AG04449 (cell line): ENCODE measurements around the gene CNTN6.

Experiments used
- CTCF ChIA-PET: fragments of 350-600 bp; formaldehyde crosslinking; extraction: SDS; loops from one replicate; lab custom pipeline; 2021; ENCODE audit warnings: antibody characterized with exemption; lab: Yijun Ruan, JAX
- POLR2A ChIA-PET: fragments of 400-600, 350-600 bp; formaldehyde crosslinking; extraction: SDS; loops from one replicate; lab custom pipeline; 2020; ENCODE audit warnings: antibody characterized with exemption, inconsistent platforms; lab: Yijun Ruan, JAX
- DNase-seq: peaks from one replicate; pipeline ENCODE4 v3.0.0-alpha.2; 2010; ENCODE audit warnings: low read depth, low spot score
- H3K4me3 ChIP-seq: 2 replicates; pipeline ENCODE4 v1.5.1; 2011; ENCODE audit warnings: low read depth, mild to moderate bottlenecking, control low read depth, low read length
- TF ChIP-seq, protein P1 (sequence below): IDR thresholded peaks from one replicate; pipeline ENCODE4 v1.5.1; 2011; ENCODE audit warnings: mild to moderate bottlenecking, moderate library complexity, low read length, control low read depth, inconsistent platforms; ENCODE audit not compliant: insufficient read depth; ENCODE audit errors: missing control alignments

The CNTN6 gene

GRCh38 chr3:1262246-1262645, 169.4 kb downstream of the CNTN6 start:
- ChIA-PET CTCF (no interaction called here), POLR2A (no interaction called here)
- no peak for DNase-seq
- H3K4me3 ChIP-seq: no peak overlapping the region
- TF ChIP-seq, protein P1, sequence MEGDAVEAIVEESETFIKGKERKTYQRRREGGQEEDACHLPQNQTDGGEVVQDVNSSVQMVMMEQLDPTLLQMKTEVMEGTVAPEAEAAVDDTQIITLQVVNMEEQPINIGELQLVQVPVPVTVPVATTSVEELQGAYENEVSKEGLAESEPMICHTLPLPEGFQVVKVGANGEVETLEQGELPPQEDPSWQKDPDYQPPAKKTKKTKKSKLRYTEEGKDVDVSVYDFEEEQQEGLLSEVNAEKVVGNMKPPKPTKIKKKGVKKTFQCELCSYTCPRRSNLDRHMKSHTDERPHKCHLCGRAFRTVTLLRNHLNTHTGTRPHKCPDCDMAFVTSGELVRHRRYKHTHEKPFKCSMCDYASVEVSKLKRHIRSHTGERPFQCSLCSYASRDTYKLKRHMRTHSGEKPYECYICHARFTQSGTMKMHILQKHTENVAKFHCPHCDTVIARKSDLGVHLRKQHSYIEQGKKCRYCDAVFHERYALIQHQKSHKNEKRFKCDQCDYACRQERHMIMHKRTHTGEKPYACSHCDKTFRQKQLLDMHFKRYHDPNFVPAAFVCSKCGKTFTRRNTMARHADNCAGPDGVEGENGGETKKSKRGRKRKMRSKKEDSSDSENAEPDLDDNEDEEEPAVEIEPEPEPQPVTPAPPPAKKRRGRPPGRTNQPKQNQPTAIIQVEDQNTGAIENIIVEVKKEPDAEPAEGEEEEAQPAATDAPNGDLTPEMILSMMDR: no peak

DNA sequence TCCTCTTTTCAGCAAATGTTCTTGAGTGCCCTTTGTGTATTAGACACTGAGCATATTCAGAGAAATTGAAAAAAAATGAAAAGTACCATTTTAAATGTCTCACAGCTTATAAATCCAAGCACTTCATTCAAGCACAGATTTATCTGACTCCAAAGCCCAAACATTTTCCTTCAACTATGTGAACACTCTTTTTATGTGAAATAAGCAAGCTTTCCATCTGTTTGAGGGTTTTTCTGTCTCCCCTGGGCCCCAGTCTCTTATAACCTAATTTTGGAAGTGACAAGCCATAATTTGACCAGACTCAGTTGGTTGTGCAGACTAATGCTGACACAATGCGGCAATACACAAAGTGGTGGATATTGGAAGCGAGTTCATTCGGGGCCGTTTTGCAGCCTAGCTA, 170.3 kb downstream of the CNTN6 start:
- H3K4me3 ChIP-seq: no peak overlapping the region
- POLR2A ChIA-PET: no interaction called here
- CTCF ChIA-PET: no interaction called here
- no peak for DNase-seq
- TF ChIP-seq, protein P1: no peak

DNA sequence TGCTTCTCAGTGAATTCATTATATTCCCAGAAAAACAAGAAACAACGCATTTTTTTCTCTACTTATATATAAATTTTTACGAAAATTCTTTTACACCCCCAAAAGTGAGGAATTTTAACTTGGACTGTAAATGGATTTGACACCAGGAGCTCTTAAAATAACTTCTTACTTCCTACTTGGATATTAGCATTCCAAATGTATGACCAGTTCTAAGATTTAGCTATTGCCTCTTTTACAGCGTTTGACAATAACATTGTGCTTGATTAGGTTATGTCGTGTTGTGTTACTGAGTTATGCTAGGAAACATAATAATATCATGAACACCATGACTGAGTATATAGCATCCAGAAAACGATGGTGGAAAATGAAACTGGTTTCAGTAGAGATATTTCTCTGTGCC, 177.0 kb downstream of the CNTN6 start:
- no peak overlapping the region for H3K4me3 ChIP-seq
- ChIA-PET CTCF (no interaction called here), POLR2A (no interaction called here)
- DNase-seq: no peak
- TF ChIP-seq, protein P1: no peak

DNA sequence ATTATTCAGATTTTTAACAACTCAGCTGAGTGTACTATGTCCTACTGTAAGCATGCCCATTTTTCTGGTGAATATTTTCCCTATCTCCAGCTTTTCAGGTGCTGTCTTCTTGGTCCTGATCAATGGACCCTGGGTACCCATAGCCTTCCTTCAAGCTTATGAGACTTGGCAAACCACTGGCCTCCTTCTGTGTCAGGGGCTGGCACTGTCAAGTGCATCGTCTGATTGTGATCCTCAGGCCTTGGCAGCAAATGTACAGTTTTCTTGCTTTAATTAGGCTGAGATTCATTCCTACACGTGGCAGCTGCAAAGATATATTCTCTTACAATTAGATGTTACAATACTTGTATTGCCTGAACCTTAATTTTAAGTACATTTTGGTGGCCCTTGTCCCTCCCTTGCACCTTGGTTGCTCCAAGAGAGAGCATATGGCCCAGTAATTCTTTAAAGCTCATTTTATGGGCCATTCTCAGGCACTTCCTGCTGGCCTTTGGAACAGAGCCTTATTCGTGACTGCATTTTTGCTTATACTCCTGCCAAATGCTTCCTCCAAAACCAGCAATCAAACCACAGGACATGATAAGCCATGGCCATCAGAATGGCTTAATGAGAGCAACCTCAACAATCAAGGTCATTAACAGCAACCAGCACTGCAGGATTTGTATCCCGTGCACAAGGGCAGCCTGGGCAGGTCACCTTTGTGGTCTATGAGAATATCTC, 179.9 kb downstream of the CNTN6 start:
- DNase-seq: no peak
- POLR2A ChIA-PET: no interaction called here
- no peak overlapping the region for H3K4me3 ChIP-seq
- TF ChIP-seq, protein P1: no peak
- CTCF ChIA-PET: no interaction called here

DNA sequence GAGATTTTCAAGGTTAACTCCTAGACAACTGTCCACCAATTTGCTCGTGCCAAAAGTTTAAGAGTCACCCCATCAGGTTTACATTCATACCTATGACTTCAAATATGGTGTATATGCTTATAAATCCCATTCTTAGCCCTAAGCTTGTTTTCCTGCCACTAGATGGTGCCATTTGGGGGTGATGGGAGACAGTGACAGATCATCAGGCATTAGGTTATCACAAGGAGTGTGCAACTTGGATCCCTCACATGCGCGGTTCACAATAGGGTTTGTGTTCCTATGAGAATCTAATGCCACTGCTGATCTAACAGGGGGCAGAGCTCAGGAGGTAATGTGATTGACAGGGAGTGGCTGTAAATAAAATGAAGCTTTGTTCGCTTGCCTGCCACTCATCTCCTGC, 182.7 kb downstream of the CNTN6 start:
- ChIA-PET CTCF (no interaction called here), POLR2A (no interaction called here)
- no peak overlapping the region for H3K4me3 ChIP-seq
- TF ChIP-seq, protein P1: no peak
- DNase-seq: no peak

DNA sequence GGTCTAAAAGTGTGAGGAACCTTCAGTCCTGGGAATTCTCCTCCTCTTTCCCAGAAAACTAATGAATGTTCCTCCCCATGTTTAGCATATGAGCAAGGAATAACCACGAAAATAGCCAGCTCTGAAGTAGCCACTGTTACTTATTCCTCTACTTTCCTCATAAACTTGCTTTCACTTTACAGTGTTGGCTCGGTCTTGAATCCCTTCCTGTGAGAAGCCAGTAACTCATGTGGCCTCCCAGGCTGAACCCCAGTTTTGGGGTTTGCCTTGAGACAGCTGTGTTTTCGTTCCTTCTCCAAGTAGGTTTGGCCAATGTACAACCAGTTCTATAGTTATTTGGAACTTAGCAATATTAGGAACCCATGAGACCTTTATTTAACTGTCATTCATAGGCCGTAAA, 195.0 kb downstream of the CNTN6 start:
- POLR2A ChIA-PET: no interaction called here
- CTCF ChIA-PET: no interaction called here

More for the DNA sequence above, 195.0 kb downstream of the CNTN6 start:
- H3K4me3 ChIP-seq: no peak overlapping the region
- DNase-seq: no peak
- TF ChIP-seq, protein P1: no peak
